ENCODE results near the gene PHACTR3. TPM values are rescaled to one million over a fixed set of nuclear protein-coding genes. Genes with fewer than 3 reads are reported as not detected.

Gene PHACTR3
- total and polyA plus RNA-seq, 2 of the 8 experiments (the other 6 are each of a cell fraction or from before 2014, with no cell fraction given) = 0.05 to 0.13 TPM

DNA sequence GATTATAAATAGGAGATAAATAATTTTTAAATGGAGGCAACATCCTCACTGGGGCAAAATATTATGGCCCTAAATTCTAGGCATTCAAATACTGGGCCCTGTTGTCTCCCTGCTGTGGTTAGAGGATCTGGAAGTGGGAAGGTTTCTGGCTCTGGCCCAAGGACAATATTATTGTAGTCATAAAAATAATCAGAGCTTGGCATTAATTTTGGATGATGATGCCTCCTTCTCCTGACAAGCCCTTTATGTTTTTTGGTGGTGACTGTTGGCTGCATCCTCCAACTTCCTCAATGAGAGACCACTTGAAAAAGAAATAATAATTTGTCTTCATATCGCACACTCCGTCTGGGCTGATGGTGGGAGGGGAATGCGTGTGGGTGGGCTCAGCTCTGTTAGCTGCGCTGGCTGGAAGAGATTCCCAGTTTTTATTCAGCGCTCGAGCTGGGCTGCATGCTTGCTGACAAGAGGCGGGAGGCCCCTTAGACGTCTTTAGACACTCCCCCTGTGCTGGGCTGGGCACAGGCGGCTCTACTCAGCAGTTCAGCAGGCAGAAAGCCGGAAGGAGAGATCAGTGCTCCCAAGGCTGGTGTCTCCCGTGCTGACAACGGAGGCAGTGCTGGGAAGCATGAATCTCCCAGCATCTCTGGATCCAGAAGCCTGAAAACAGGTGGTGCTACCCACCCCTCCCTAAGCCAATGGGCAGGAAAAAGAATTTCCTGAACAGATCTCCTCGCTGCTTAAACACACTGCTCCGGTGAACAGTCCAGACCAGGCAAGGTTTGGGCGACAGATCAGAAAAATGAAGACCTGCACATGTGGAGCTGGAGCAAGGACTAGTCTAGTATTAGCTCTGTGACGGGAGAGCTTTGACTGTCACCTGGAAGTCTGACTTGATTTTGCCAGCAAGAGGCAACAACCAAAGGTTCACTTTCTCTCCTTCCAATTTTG is 231.4 kb downstream of the PHACTR3 start:
- CTCF ChIA-PET (ENCODE audit: partially characterized antibody) = interaction anchor here (1.2 kb wide), 1 partner anchor 9 kb away, joined by 3 read pairs; no protein-coding TSS in a partner anchor
- Histone ChIP-seq H2BK120ac (replicated peaks; ENCODE audit: low read depth, low read length) (no peak overlapping the region), H3K27ac (ENCODE audit: low read depth, low read length) (no peak overlapping the region), H3K23ac (ENCODE audit: insufficient read length) (no peak overlapping the region), H4K5ac (ENCODE audit: insufficient read length, low read depth, low read length) (no peak overlapping the region), H3K14ac (ENCODE audit: insufficient read length) (no peak overlapping the region), H3K79me2 (ENCODE audit: control insufficient read depth in 1 of 2, insufficient read depth in 2 of 2, low read length in 2 of 2) (no peaks in the 10 kb centered on the region), H3K23me2 (ENCODE audit: low read depth, low read length) (no peaks in the 10 kb centered on the region), H2BK12ac (ENCODE audit: low read depth, low read length) (no peak overlapping the region), H3K9ac (replicated peaks in 1 of 4; ENCODE audit: extremely low read depth in 1 of 4, low read depth in 3 of 4, low read length in 3 of 4) (no peak overlapping the region), H3K9me3 (ENCODE audit: insufficient read depth in 2 of 2, low read depth in 1 of 2, low read length in 1 of 2) (peaks cover 75 to 96% of the 10 kb centered on the region in 2 experiments), H3K56ac (replicated peaks; ENCODE audit: insufficient read length, low read depth, low read length) (no peak overlapping the region), H3K4me1 (replicated peaks in 1 of 4; ENCODE audit: control insufficient read depth in 3 of 4, insufficient read depth in 4 of 4, low read length in 3 of 4) (no peaks in the 10 kb centered on the region; a peak in 1 of 7 replicates), H3K27me3 (replicated peaks in 1 of 4; ENCODE audit: control insufficient read depth in 3 of 4, extremely low read depth in 1 of 4, insufficient read depth in 3 of 4, low read length in 3 of 4) (peaks cover 0 to 3% (median 0%) of the 10 kb centered on the region in 4 experiments; a peak in 1 of 7 replicates), H4K91ac (replicated peaks; ENCODE audit: insufficient read length, low read length) (no peak overlapping the region), H2BK5ac (ENCODE audit: low read depth, low read length) (no peak overlapping the region), H4K8ac (ENCODE audit: extremely low read depth, insufficient read depth, low read length) (no peak overlapping the region), H3K79me1 (ENCODE audit: low read depth, low read length) (no peaks in the 10 kb centered on the region), H3K4me2 (ENCODE audit: insufficient read depth in 1 of 2, low read depth in 2 of 2, low read length in 2 of 2) (no peak overlapping the region), H2AK5ac (ENCODE audit: low read depth, low read length) (no peak overlapping the region), H2BK15ac (ENCODE audit: low read length) (no peak overlapping the region), H3K18ac (ENCODE audit: extremely low read depth, low read length) (no peak overlapping the region), H4K20me1 (replicated peaks in 1 of 2; ENCODE audit: control insufficient read depth in 1 of 2, insufficient read depth in 2 of 2, low read length in 2 of 2) (no peaks in the 10 kb centered on the region), H3K4ac (replicated peaks; ENCODE audit: insufficient read length, low read depth, low read length) (no peak overlapping the region), H2AFZ (ENCODE audit: low read length) (no peak overlapping the region), H3K4me3 (ENCODE audit: extremely low read depth in 1 of 4, insufficient read depth in 2 of 4, low read depth in 3 of 4, low read length in 4 of 4) (no peak overlapping the region), H2BK20ac (ENCODE audit: low read length) (no peak overlapping the region), H3K36me3 (ENCODE audit: control insufficient read depth in 2 of 4, insufficient read depth in 4 of 4, low read length in 3 of 4) (peaks cover 0 to 2% (median 0%) of the 10 kb centered on the region in 4 experiments; a peak in 1 of 8 replicates)
- no peak for TF ChIP-seq YY1 (IDR thresholded peaks at IDR 0.05; ENCODE audit: low read depth, low read length)
- TF ChIP-seq SIX5 (IDR thresholded peaks at IDR 0.05; ENCODE audit: low read depth, low read length) = no peak
- TF ChIP-seq PHF8 (conservative IDR thresholded peaks at IDR 0.05; ENCODE audit: low read depth, low read length) = no peak
- TF ChIP-seq, protein P1, sequence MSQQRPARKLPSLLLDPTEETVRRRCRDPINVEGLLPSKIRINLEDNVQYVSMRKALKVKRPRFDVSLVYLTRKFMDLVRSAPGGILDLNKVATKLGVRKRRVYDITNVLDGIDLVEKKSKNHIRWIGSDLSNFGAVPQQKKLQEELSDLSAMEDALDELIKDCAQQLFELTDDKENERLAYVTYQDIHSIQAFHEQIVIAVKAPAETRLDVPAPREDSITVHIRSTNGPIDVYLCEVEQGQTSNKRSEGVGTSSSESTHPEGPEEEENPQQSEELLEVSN (IDR thresholded peaks at IDR 0.05) = no peak
- no peak for TF ChIP-seq TAF7 (optimal IDR thresholded peaks at IDR 0.05; ENCODE audit: borderline replicate concordance, low read depth, low read length)
- POLR2A ChIA-PET (ENCODE audit: partially characterized antibody) = no interaction called here
- 74% methylated on average over 16 of the region's 16 CpGs; no CpG with 5 or more reads in 1 of the 2 experiments for WGBS, 2 experiments (ENCODE audit: extremely low coverage in 1 of 2, insufficient coverage in 1 of 2, insufficient read length in 1 of 2, insufficient replicate concordance in 2 of 2, low coverage in 1 of 2, low lambda C conversion rate in 2 of 2, missing lambda C conversion rate in 1 of 2)
- DNase-seq (ENCODE audit: low read depth in 1 of 2, low spot score in 2 of 2) (peak in 1 of 2 experiments; percentile 44), FAIRE-seq (no peak)
